NCI-H1105 treated with DMSO at 0.1 percent for 48 hours (cell line): ENCODE measurements around the gene TPCN1.

Source experiments
- DNase-seq: peaks from one replicate; lab custom pipeline; 2025; lab: John Stamatoyannopoulos, UW

Gene TPCN1

DNA sequence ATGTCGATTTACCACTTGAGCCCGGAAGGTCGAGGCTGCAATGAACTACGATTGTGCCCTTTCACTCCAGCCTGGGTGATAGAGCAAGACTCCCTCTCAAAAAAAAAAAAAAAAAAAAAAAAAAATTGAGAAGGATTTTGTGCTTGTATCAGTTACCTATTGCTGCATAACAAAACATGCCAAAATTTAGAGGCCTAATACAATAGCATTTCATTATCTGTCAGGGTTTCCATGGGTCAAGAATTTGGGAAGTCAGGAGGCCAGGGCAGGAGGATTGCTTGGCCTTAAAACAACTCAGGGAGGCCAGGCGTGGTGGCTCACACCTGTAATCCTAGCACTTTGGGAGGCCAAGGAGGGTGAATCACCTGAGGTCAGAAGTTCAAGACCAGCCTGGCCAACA, 118.3 kb downstream of the TPCN1 start:
- DNase-seq: no peak

GRCh38 chr12:113340061-113340460, 118.8 kb downstream of the TPCN1 start:
- no peak for DNase-seq

GRCh38 chr12:113341535-113341934, 120.3 kb downstream of the TPCN1 start:
- DNase-seq: no peak

GRCh38 chr12:113345318-113345717, 124.1 kb downstream of the TPCN1 start:
- DNase-seq: no peak

DNA sequence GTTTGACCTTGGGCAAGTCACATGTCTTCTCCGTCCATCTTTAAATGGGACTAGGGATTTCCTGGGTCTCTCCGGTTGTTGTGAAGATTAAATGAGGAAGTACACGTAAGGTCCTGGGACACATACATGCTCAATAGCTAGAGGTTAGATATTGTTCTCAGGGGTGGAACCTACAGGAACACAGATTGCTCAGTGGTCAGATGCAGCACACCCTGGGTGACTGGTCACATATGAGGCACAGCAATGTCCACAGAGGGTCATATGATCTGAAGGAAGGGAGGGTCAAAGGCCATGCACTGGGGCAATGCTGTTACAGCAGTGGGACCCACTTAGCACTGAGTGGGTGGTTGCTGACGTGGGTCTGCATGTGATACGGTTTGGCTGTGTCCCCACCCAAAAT, 125.1 kb downstream of the TPCN1 start:
- DNase-seq: no peak

- no peak for DNase-seq
These were observed 125.8 kb downstream of the TPCN1 start for GRCh38 chr12:113347107-113347506.

DNA sequence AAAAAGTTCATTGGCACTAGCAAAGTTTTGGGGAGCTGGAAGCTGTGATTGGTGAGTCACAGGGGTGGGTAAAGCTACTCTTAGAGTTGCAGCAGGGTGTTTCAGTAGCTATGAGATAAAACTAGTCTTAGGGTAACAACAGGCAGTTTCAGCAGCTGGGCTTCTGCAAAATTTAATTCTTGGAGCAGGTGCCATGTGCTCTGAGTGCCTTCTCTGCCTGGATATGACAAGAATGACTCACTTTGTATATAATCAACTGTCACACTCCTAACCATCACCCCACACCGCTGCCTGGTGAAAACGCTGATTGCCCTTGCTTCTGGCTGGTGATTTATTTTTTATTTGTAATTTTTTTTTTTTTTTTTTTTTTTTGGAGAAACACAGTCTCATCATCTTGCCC, 126.6 kb downstream of the TPCN1 start:
- DNase-seq: no peak
